Liver (tissue), 9 donors: ENCODE results near the gene ATP11A. TPM values are rescaled to one million over a fixed set of nuclear protein-coding genes. Genes with fewer than 3 reads are reported as not detected.

Experiments
- DNase-seq: peaks from one replicate; pipeline ENCODE4 v3.0.0-alpha.2; 2017; ENCODE audit warnings: low spot score
- H3K27ac ChIP-seq, 2 donors: one replicate each; pipeline ENCODE4 v1.7.0; 2013; ENCODE audit warnings: inconsistent platforms in 2 of 2, low read length in 2 of 2, control low read depth in 1 of 2, low read depth in 1 of 2, mild to moderate bottlenecking in 1 of 2
- H3K27me3 ChIP-seq, 4 donors: one replicate each; pipeline versions ENCODE4 v1.6.1 to v1.7.0; 2013; ENCODE audit warnings: low read length in 3 of 4, inconsistent platforms in 1 of 4, mild to moderate bottlenecking in 1 of 4, moderate library complexity in 1 of 4; ENCODE audit not compliant: control insufficient read depth in 4 of 4, insufficient read depth in 4 of 4
- H3K36me3 ChIP-seq, 4 donors: one replicate each; pipeline versions ENCODE4 v1.6.1 to v1.7.0; 2013; ENCODE audit warnings: low read length in 3 of 4, mild to moderate bottlenecking in 3 of 4, low read depth in 1 of 4, moderate library complexity in 1 of 4; ENCODE audit not compliant: control insufficient read depth in 4 of 4, insufficient read depth in 3 of 4
- H3K4me1 ChIP-seq, 4 donors: one replicate each; pipeline versions ENCODE4 v1.6.1 to v1.7.0; 2013; ENCODE audit warnings: low read length in 3 of 4, mild to moderate bottlenecking in 3 of 4, moderate library complexity in 1 of 4; ENCODE audit not compliant: control insufficient read depth in 4 of 4, insufficient read depth in 4 of 4
- H3K4me3 ChIP-seq, 3 donors: one replicate each; pipeline versions ENCODE4 v1.6.1 to v1.7.0; 2013; ENCODE audit warnings: low read length in 3 of 3, control low read depth in 1 of 3, low read depth in 1 of 3, mild to moderate bottlenecking in 1 of 3
- H3K9ac ChIP-seq, 2 donors: one replicate each; pipeline ENCODE4 v1.7.0; 2013; ENCODE audit warnings: low read length in 2 of 2, mild to moderate bottlenecking in 2 of 2, moderate library complexity in 2 of 2, control low read depth in 1 of 2, low read depth in 1 of 2
- H3K9me3 ChIP-seq, 4 donors: one replicate each; pipeline versions ENCODE4 v1.6.1 to v1.7.0; 2013; ENCODE audit warnings: low read length in 3 of 4; ENCODE audit not compliant: control insufficient read depth in 4 of 4
- EGR1 ChIP-seq, 2 donors: IDR thresholded peaks; 2 replicates each; pipeline ENCODE4 v1.6.1; 2016 to 2018; ENCODE audit warnings: antibody characterized with exemption in 2 of 2, low read depth in 2 of 2
- FOXA2 ChIP-seq: IDR thresholded peaks from 2 replicates; pipeline ENCODE4 v1.6.1; 2016; ENCODE audit warnings: antibody characterized with exemption
- GABPA ChIP-seq, 2 donors: IDR thresholded peaks in 1 of 2; conservative IDR thresholded peaks in 1 of 2; 2 replicates each; pipeline ENCODE4 v1.6.1; 2016; ENCODE audit warnings: antibody characterized with exemption in 2 of 2, mild to moderate bottlenecking in 1 of 2, moderate library complexity in 1 of 2
- HNF4A ChIP-seq, 2 donors: conservative IDR thresholded peaks; 2 replicates each; pipeline ENCODE4 v1.6.1; 2016; ENCODE audit warnings: antibody characterized with exemption in 2 of 2, mild to moderate bottlenecking in 2 of 2
- JUND ChIP-seq, 2 donors: IDR thresholded peaks; 2 replicates each; pipeline ENCODE4 v1.6.1; 2016; ENCODE audit warnings: antibody characterized with exemption in 2 of 2
- MAX ChIP-seq: IDR thresholded peaks from 2 replicates; pipeline ENCODE4 v1.6.1; 2016; ENCODE audit warnings: antibody characterized with exemption
- NR2F2 ChIP-seq: IDR thresholded peaks from 2 replicates; pipeline ENCODE4 v1.6.1; 2016; ENCODE audit warnings: antibody characterized with exemption
- RAD21 ChIP-seq, 2 donors: IDR thresholded peaks; 2 replicates each; pipeline ENCODE4 v1.6.1; 2016; ENCODE audit warnings: antibody characterized with exemption in 2 of 2, mild to moderate bottlenecking in 2 of 2
- REST ChIP-seq: IDR thresholded peaks from 2 replicates; pipeline ENCODE4 v1.6.1; 2016; ENCODE audit warnings: antibody characterized with exemption, mild to moderate bottlenecking
- RXRA ChIP-seq, 2 donors: IDR thresholded peaks; 2 replicates each; pipeline ENCODE4 v1.6.1; 2017 to 2018; ENCODE audit warnings: antibody characterized with exemption in 2 of 2, mild to moderate bottlenecking in 1 of 2
- SP1 ChIP-seq: IDR thresholded peaks from 2 replicates; pipeline ENCODE4 v1.6.1; 2018; ENCODE audit warnings: antibody characterized with exemption, mild to moderate bottlenecking
- TAF1 ChIP-seq: conservative IDR thresholded peaks from 2 replicates; pipeline ENCODE4 v1.6.1; 2016; ENCODE audit warnings: antibody characterized with exemption, mild to moderate bottlenecking
- YY1 ChIP-seq: IDR thresholded peaks from 2 replicates; pipeline ENCODE4 v1.6.1; 2016; ENCODE audit warnings: antibody characterized with exemption, mild to moderate bottlenecking
- ZBTB33 ChIP-seq: IDR thresholded peaks from 2 replicates; pipeline ENCODE4 v1.6.1; 2016; ENCODE audit warnings: antibody characterized with exemption
- WGBS: extraction: QIAGEN DNeasy Blood & Tissue Kit; methylation state at CpG from one replicate; pipeline ENCODE4 v1.1.7; 2013; 5-methylcytosine and 5-hydroxymethylcytosine counted together
- polyA plus RNA-seq, 2 donors: library from polyadenylated mRNA; stranded (reverse) in 1 of 2; unstranded in 1 of 2; fragments of 200-250 nt in 1 of 2; fragments of >200 nt in 1 of 2; fragmentation: Nextera tagmentation in 1 of 2; extraction: Ambion mirVana in 1 of 2; gene quantifications; one replicate each; pipeline versions ENCODE4 v1.2.1 to v1.2.3, GENCODE V29; 2013 to 2015
- total RNA-seq, 2 donors: library from RNA; depleted of rRNA; stranded (reverse); fragments of >200 nt; gene quantifications; one replicate each; pipeline ENCODE4 v1.2.3, GENCODE V29; 2014
- donor health status: healthy.
- donor health status: healthy.
- donor health status: healthy.
- donor health status: healthy.
- donor health status: healthy.

Gene ATP11A
- total and polyA plus RNA-seq, 4 donors: 8.7 to 27.9 (median 13.8) TPM

- no peak for DNase-seq
- no peaks in the 10 kb centered on the region for H3K9me3 ChIP-seq
- peaks cover 13 to 63% (median 39%) of the 10 kb centered on the region in 4 donors for H3K36me3 ChIP-seq
- no peak overlapping the region for H3K4me3 ChIP-seq
- H3K4me1 ChIP-seq: no peaks in the 10 kb centered on the region
- H3K27ac ChIP-seq: no peak overlapping the region
- WGBS: 85% methylated on average over 10 of the region's 10 CpGs
- TF ChIP-seq YY1: no peak
- H3K9ac ChIP-seq: no peak overlapping the region
- no peaks in the 10 kb centered on the region for H3K27me3 ChIP-seq
Measured at GRCh38 chr13:112824429-112824828, 134.6 kb downstream of the ATP11A start.

GRCh38 chr13:112825071-112825470, 135.2 kb downstream of the ATP11A start:
- Histone ChIP-seq H3K27ac (no peak overlapping the region), H3K9ac (no peak overlapping the region), H3K4me3 (no peak overlapping the region), H3K36me3 (peaks cover 9 to 57% (median 36%) of the 10 kb centered on the region in 4 donors), H3K27me3 (no peaks in the 10 kb centered on the region), H3K9me3 (no peaks in the 10 kb centered on the region), H3K4me1 (no peaks in the 10 kb centered on the region)
- WGBS: 84% methylated on average over 11 of the region's 11 CpGs
- no peak for TF ChIP-seq MAX
- no peak for TF ChIP-seq NR2F2
- TF ChIP-seq GABPA (IDR thresholded peaks at IDR 0.05 in 1 of 2, conservative IDR thresholded peaks at IDR 0.05 in 1 of 2): no peak
- no peak for TF ChIP-seq HNF4A (conservative IDR thresholded peaks at IDR 0.05)
- no peak for TF ChIP-seq EGR1 (IDR thresholded peaks at IDR 0.05; ENCODE audit: low read depth in 2 of 2)
- DNase-seq: no peak

- no peaks in the 10 kb centered on the region for H3K9me3 ChIP-seq
- H3K27me3 ChIP-seq: no peaks in the 10 kb centered on the region
- TF ChIP-seq JUND (IDR thresholded peaks at IDR 0.05) (no peak), FOXA2 (no peak), RAD21 (IDR thresholded peaks at IDR 0.05) (no peak), RXRA (IDR thresholded peaks at IDR 0.05) (no peak), GABPA (IDR thresholded peaks at IDR 0.05 in 1 of 2, conservative IDR thresholded peaks at IDR 0.05 in 1 of 2) (no peak), TAF1 (no peak), HNF4A (conservative IDR thresholded peaks at IDR 0.05) (no peak), SP1 (no peak), EGR1 (IDR thresholded peaks at IDR 0.05; ENCODE audit: low read depth in 2 of 2) (no peak), NR2F2 (no peak), ZBTB33 (no peak)
- no peak for DNase-seq
- peaks cover 5 to 50% (median 29%) of the 10 kb centered on the region in 4 donors for H3K36me3 ChIP-seq
- H3K4me3 ChIP-seq: no peak overlapping the region
- H3K9ac ChIP-seq: no peak overlapping the region
- H3K4me1 ChIP-seq: no peaks in the 10 kb centered on the region
- WGBS: 98% methylated on average over 6 of the region's 6 CpGs
- H3K27ac ChIP-seq: no peak overlapping the region
Measured at GRCh38 chr13:112825875-112826274, 136.0 kb downstream of the ATP11A start.

GRCh38 chr13:112826565-112826964, 136.7 kb downstream of the ATP11A start:
- H3K4me1 ChIP-seq: no peaks in the 10 kb centered on the region
- TF ChIP-seq REST: no peak
- TF ChIP-seq MAX: no peak
- no peaks in the 10 kb centered on the region for H3K27me3 ChIP-seq
- no peak overlapping the region for H3K9ac ChIP-seq
- no peak overlapping the region for H3K27ac ChIP-seq
- 97% methylated on average over 14 of the region's 14 CpGs for WGBS
- H3K9me3 ChIP-seq: no peaks in the 10 kb centered on the region
- peaks cover 4 to 54% (median 34%) of the 10 kb centered on the region in 4 donors for H3K36me3 ChIP-seq
- H3K4me3 ChIP-seq: no peak overlapping the region
- no peak for DNase-seq
